Suprapubic skin (tissue), 4 donors: ENCODE results near the gene TM9SF2.

Experiments used
- CTCF ChIP-seq, 2 donors: fragments of 200-600 bp in 1 of 2; fragments of 450-650 bp in 1 of 2; sonication (generic) in 1 of 2; IDR thresholded peaks; one replicate each; pipeline ENCODE4 v1.5.1; 2016 to 2019; ENCODE audit warnings: antibody characterized with exemption in 2 of 2, mild to moderate bottlenecking in 1 of 2, moderate library complexity in 1 of 2
- EP300 ChIP-seq: sonication (generic); formaldehyde crosslinking; IDR thresholded peaks from one replicate; pipeline ENCODE4 v1.6.1; 2017; ENCODE audit warnings: antibody characterized with exemption
- POLR2A ChIP-seq, 2 donors: fragments of 450-650 bp; IDR thresholded peaks; one replicate each; pipeline ENCODE4 v1.6.1; 2017; ENCODE audit warnings: antibody characterized with exemption in 2 of 2, mild to moderate bottlenecking in 2 of 2, moderate library complexity in 2 of 2
- POLR2AphosphoS5 ChIP-seq, 3 donors: sonication (generic); formaldehyde crosslinking; IDR thresholded peaks; one replicate each; pipeline ENCODE4 v1.6.1; 2017; ENCODE audit warnings: antibody characterized with exemption in 3 of 3

DNA sequence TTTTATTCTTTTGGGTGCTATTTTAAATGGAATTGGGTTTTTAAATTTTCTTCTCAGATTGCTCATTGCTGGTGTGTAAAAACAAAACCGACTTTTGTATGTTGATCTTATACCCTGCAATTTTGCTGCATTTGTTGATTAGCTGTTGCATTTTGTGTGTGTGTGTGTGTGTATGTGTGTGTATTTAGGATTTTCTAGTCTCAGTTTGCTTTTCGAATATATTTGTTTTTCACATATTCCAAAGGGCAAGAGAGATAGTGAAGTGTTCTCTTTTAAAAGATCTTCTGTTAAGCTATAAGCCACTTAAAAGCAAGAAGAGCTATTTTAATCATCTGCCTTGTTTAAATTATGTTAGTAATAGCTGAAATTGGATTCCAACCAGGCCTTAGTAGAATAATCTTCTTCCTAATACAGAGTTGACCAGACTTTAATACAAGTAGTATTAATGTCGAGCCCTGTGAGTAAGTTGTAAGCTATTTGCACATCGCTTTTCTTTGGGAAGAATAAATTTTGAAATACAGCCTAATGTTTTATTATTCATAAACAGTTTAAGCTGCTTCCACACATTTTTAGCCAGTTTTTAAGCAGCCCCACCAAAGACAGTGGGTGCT lies 57.4 kb downstream of the TM9SF2 start:
- no peak for TF ChIP-seq CTCF (IDR thresholded peaks at IDR 0.05)
- TF ChIP-seq POLR2AphosphoS5 (IDR thresholded peaks at IDR 0.05): no peak
- TF ChIP-seq POLR2A (IDR thresholded peaks at IDR 0.05): no peak
- TF ChIP-seq EP300: no peak
